Measurements from ENCODE around the gene IFRD2.
A peak's percentile ranks its signal among the peaks of the same experiment; 100 is the strongest.

IFRD2 gene

DNA sequence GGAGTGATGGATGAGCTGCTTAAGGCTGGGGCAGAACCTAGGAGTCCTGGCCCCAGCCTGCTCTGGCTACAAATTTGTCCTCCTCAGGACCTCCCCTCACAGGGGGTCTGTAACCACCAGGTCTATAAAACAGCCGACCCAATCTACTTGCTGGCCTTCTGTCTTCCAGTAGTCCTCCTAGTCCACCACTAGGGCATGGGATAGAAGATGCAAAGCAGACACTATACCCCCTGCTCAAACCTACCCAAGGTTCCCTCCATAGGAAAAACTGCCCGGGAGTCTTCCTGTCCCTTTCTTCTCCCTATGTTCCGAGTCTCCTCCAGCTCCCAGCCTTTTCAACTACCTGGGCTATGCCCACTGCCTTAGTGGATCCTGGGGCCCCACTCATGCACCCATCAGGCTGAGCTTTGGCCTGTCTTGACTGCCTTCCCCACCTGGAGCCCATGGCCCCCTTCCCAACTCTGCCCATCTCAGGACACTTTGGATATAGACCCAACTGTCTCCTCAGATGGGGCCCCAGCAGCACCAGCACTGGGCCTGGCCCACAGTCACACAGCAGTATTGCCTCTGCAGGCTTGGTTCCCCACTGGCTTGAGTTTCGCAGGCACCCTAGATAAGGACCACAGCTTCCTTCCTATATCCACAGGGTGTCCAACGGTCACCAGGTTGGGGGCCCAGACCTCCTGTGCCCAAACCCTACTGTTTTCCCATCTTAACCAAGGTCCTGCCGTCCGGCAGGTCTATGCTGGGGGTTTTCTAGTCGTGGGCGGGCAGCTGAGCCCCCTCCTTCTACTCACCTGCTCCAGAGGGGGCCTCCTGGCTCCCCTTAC lies 5.9 kb upstream of the IFRD2 start:
- TF ChIP-seq, protein P1, sequence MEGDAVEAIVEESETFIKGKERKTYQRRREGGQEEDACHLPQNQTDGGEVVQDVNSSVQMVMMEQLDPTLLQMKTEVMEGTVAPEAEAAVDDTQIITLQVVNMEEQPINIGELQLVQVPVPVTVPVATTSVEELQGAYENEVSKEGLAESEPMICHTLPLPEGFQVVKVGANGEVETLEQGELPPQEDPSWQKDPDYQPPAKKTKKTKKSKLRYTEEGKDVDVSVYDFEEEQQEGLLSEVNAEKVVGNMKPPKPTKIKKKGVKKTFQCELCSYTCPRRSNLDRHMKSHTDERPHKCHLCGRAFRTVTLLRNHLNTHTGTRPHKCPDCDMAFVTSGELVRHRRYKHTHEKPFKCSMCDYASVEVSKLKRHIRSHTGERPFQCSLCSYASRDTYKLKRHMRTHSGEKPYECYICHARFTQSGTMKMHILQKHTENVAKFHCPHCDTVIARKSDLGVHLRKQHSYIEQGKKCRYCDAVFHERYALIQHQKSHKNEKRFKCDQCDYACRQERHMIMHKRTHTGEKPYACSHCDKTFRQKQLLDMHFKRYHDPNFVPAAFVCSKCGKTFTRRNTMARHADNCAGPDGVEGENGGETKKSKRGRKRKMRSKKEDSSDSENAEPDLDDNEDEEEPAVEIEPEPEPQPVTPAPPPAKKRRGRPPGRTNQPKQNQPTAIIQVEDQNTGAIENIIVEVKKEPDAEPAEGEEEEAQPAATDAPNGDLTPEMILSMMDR (IDR thresholded peaks at IDR 0.05; ENCODE audit: low read depth, low read length): peak; percentile 31
- peak overlapping the region; percentile 65 to 88 for H3K4me3 ChIP-seq (replicated peaks in 1 of 2; ENCODE audit: low read depth in 2 of 2, low read length in 2 of 2)
- no peak for DNase-seq (ENCODE audit: low read depth in 2 of 2)

GRCh38 chr3:50297384-50297775 lies 5.2 kb upstream of the IFRD2 start:
- TF ChIP-seq, protein P1 (IDR thresholded peaks at IDR 0.05; ENCODE audit: low read depth, low read length): no peak
- no peak overlapping the region for H3K4me3 ChIP-seq (replicated peaks in 1 of 2; ENCODE audit: low read depth in 2 of 2, low read length in 2 of 2)
- no peak for DNase-seq (ENCODE audit: low read depth in 2 of 2)

GRCh38 chr3:50296721-50297383 lies 4.6 kb upstream of the IFRD2 start:
- TF ChIP-seq, protein P1 (IDR thresholded peaks at IDR 0.05; ENCODE audit: low read depth, low read length): no peak
- no peak for DNase-seq (ENCODE audit: low read depth in 2 of 2)
- no peak overlapping the region for H3K4me3 ChIP-seq (replicated peaks in 1 of 2; ENCODE audit: low read depth in 2 of 2, low read length in 2 of 2)

DNA sequence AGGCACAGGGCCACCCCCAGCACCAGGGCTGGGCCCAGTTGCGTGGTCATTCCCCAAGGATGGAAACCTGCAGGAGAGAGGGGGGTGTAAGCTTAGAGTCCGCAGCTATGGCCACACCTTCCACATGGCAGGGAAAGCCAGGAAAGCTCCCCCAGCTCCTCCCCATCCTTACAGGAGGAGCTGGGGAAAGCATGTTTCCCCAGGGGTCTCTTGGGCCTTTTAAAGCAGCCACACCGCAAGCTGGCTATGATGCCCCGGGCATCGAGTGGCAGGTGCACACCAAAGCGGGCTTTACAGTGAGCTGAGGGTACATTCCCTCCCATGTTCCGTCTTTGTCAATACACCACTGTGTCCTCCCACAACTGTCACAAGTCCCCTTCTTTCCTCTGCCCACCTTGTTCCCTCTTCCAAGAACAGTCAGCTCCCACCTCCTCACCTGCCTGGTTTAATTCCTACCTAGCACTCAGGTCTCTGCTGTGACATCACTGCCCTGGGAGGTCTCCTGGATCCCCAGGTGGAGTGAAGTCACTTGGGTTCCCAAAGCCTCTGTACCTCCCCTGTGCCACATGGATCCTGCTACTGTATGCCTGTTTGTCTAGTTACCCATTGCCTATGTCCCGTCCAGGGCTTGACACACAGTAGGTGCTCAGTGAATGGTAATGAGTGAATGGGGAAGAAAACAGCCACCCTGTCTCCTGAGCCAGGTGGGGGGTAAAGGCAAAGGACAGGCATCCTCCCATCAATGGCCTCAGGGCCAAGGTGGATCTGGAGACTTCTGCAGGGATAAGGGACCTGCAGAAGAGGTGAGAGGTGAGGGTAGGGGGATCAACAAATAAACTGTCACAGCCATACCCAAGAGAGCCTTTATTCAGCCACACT lies 3.6 kb upstream of the IFRD2 start:
- no peak overlapping the region for H3K4me3 ChIP-seq (replicated peaks in 1 of 2; ENCODE audit: low read depth in 2 of 2, low read length in 2 of 2)
- DNase-seq (ENCODE audit: low read depth in 2 of 2): no peak
- TF ChIP-seq, protein P1 (IDR thresholded peaks at IDR 0.05; ENCODE audit: low read depth, low read length): no peak

DNA sequence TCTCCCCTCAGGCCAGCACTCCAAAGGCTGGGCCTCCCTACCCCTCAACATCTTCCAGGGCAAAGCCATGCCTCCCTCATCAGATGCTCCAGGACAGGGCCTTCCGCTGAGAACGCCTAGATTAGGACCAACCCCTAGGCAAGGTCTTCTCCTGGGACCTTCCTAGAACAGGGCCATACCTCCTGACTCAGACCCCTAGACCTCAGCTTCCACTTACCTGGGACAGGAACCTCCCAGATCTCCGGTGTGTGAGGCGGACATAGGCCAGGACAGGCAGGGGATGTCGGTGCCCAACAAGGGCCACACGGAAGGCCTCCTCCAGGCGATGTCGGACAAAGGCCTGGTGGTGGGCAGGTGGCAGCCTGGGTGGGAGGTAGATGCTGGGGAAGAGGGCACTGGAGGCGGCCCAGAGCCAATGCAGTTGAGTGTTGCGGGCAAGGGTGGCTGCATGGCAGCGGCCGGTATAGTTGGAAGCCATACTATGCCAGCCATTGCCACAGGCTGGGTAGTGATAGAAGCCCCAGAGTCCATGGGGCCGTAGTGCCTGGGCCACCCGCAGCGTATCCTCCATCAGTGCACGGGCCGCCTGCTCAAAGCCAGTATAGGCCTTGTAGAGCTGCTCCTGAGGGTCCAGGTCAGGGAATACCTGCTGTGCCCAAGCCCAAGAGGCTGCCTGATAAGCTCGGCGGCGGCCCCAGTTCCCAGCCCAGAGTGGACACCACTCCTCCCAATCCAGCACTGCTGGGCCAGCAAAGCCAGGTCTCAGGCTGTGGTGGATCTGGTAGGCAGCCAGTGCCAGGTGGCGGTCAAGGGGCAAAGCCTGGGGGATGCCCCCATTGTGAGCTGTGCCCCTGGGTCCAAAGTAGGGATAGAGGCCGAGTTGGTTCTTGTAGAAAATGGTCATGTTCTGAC lies 2.5 kb upstream of the IFRD2 start:
- DNase-seq (ENCODE audit: low read depth in 2 of 2): no peak
- H3K4me3 ChIP-seq (replicated peaks in 1 of 2; ENCODE audit: low read depth in 2 of 2, low read length in 2 of 2): no peak overlapping the region
- TF ChIP-seq, protein P1 (IDR thresholded peaks at IDR 0.05; ENCODE audit: low read depth, low read length): no peak

- no peak overlapping the region for H3K4me3 ChIP-seq (replicated peaks in 1 of 2; ENCODE audit: low read depth in 2 of 2, low read length in 2 of 2)
- DNase-seq (ENCODE audit: low read depth in 2 of 2): no peak
- TF ChIP-seq, protein P1 (IDR thresholded peaks at IDR 0.05; ENCODE audit: low read depth, low read length): no peak
These were observed 1.9 kb upstream of the IFRD2 start for GRCh38 chr3:50294089-50294488.
